GM19023 (cell line): Measurements from ENCODE around the gene CCDC91.

Source experiments
- ATAC-seq: cut with Tn5 transposase; IDR thresholded peaks from one replicate; pipeline ENCODE4 v1.9.1; 2021; ENCODE audit warnings: mild to moderate bottlenecking, moderate library complexity; ENCODE audit not compliant: unreplicated experiment

CCDC91 gene

GRCh38 chr12:28513983-28514382 lies 323.7 kb downstream of the CCDC91 start:
- no peak for ATAC-seq

DNA sequence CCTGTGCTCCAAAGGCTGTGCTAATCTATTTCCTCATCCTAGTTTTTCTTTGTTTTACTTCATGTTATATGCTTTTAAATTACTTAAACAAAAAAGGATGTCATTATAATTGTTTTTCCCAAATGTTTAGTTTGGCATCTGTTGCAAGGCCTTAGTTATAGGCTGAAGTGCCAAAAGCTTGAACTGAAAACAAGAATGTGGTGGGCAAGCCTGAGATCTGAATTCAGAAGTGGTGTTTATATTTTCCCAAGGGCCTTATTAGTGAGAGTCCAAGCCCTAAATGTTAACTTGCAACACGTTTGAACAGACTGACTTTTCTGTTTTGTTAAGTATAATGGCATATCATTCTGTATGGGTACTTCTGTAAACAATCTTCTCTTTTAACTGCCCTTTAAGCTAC lies 326.8 kb downstream of the CCDC91 start:
- ATAC-seq, result no peak

- ATAC-seq, result no peak
Observed at GRCh38 chr12:28527631-28528249, 337.5 kb downstream of the CCDC91 start.

GRCh38 chr12:28535216-28535615 lies 345.0 kb downstream of the CCDC91 start:
- ATAC-seq, result no peak

- no peak for ATAC-seq
Observed at GRCh38 chr12:28536088-28536487, 345.8 kb downstream of the CCDC91 start.

DNA sequence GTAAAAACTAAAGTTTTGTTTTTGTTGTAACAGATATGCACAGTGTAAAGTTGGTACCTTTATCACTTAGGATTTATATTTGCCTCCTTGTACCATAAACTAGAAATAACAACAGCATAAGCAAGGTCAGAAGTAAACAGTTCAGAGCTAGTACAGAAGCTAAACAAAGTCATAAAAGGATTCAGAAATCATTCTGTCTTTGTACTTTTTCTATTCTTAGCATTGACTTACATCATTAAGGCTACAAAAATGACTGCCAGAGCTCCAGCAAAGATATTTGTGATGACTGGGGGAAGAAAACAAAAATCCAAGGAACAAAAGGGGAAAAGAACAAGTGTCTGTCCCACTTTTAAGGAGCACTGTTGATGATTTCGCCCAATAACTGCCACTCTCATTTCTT lies 347.2 kb downstream of the CCDC91 start:
- ATAC-seq, result no peak

DNA sequence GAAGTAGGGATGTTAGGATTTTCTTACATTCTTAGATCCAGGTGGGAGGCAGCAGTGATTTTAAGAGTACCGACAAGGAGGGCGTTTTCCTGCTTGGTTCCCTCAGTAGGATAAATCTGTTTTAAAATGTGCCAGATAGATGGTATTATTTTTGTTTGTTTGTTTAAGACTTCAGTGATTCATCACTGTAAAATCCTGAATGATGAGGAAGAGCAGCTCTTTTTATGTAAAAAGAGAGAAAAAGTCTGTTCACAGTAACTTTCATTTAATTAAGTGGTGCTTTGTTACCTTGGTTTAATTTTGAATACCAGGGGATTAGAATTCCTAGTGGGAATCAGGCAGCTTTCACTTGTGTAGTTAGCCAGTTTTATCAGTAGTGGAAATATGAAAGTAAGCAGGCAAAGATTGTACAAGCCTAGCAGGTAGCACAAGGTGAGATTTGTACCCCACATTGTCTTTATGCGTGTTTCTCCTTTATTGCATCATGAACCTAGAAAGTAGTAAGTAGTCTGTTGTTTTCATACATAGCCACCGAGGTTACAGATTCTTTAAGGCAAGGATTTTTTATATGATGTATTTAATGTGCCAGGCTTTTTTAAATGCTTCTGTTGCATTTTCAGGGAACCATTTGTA lies 349.6 kb downstream of the CCDC91 start:
- no peak for ATAC-seq

GRCh38 chr12:28540324-28540714 lies 350.1 kb downstream of the CCDC91 start:
- ATAC-seq, result no peak

DNA sequence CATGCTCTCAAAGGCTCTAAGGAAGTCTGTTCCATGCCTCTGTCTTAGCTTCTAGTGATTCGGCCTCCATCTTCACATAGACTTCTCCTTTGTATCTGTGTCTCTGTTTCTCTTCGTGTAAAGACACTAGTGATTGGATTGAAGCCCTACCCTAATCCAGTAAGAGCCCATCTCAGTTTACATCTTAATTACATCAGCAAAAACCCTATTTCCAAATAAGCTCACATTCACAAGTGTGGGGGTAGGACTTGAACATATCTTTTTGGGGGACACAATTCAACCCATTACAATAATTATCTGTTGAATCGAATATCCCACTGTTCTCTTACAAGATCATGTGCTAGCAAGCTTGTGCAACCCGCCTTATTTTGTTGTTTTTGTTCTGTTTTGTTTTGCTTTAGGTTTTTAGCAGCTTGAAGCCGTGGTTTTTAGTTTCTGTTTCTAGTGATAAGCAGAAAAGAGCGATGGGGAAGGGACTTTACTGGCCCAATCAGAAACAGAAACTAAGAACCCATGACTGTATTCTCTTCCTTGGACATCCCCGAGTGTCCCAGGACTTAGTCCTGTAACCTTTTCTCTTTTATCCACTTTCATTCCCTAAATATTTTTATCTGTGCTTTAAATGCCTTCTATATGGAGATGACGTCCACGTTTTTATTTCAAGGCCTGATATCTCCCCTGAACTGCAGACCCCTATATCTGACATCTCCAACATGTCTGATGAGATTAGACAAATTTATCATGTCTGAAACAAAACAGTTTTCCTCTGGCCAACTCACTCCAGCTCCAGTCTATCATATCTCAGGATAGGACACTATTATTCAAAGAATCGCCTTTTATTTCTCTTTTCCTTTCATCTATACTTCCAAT lies 353.0 kb downstream of the CCDC91 start:
- peak; percentile 86 for ATAC-seq

GRCh38 chr12:28550757-28551704 lies 360.8 kb downstream of the CCDC91 start:
- ATAC-seq, result no peak

GRCh38 chr12:28552251-28552970 lies 362.2 kb downstream of the CCDC91 start:
- ATAC-seq, result no peak

- no peak for ATAC-seq
Observed at GRCh38 chr12:28555748-28556147, 365.5 kb downstream of the CCDC91 start.

DNA sequence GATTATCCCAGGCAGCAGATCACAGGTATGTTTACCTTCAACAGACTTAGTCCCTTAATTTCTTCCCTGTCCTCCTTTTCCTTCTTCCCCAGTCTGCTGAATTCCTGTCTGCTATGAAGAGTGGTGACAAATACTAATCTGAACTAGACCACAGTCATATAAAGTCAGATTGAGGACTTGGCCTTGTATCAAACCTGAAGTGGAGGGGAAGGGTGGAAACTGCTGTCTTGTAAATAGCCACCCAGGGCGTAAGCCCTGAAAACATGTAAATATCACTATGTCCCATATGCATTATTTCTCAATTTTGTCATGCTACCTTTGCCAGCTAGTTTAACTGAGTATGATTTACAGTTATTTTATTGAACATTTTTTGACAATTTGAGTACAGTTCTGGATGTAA lies 368.0 kb downstream of the CCDC91 start:
- no peak for ATAC-seq

GRCh38 chr12:28563286-28563685 lies 373.0 kb downstream of the CCDC91 start:
- ATAC-seq, result no peak

DNA sequence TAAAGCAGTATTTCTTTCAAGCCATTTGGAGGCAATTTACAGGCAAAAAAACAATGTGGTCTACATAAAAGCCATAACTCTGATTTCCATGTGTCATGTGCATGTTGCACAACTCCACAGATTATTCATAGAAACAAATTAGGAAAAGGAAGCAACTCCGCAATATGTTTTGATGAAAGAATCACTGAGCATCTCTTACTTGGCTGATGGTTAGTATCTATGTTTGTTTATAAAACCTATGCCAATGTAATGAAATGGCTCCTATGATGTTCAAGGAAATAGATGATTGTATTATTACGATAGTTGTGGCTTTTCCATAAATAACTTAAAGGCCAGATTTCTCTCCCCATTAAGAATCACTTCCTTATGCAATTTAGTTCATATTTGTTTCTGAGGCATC lies 373.7 kb downstream of the CCDC91 start:
- ATAC-seq, result no peak

DNA sequence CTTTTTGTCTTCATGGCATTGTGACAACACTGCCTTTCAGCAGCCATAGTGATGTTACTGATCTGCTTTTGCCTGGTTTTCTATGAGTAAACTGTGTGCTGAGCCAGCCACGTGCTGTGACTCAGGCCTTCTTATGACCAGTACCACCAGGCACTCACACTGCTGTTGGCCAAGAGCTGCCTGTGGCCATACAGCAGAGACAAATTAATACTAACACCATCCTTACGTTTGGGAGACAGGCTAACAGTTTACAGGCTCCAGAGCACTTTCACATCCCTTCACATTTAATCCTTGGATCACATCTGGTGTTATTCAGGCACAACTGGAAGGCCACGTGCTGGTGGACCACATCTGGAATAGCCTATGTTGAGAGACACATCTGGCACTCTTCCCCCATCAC lies 377.9 kb downstream of the CCDC91 start:
- ATAC-seq, result no peak

- ATAC-seq, result no peak
Observed at GRCh38 chr12:28568704-28569103, 378.4 kb downstream of the CCDC91 start.

- no peak for ATAC-seq
Observed at GRCh38 chr12:28569698-28570411, 379.6 kb downstream of the CCDC91 start.

- ATAC-seq, result no peak
Observed at GRCh38 chr12:28570811-28571210, 380.6 kb downstream of the CCDC91 start.
